ENCODE results near the gene LRRC23. TPM values are rescaled to one million over a fixed set of nuclear protein-coding genes. Genes with fewer than 3 reads are reported as not detected.

The LRRC23 gene
- total RNA-seq, 2 experiments from 2014 or later = 5.7 to 6.1 TPM

DNA sequence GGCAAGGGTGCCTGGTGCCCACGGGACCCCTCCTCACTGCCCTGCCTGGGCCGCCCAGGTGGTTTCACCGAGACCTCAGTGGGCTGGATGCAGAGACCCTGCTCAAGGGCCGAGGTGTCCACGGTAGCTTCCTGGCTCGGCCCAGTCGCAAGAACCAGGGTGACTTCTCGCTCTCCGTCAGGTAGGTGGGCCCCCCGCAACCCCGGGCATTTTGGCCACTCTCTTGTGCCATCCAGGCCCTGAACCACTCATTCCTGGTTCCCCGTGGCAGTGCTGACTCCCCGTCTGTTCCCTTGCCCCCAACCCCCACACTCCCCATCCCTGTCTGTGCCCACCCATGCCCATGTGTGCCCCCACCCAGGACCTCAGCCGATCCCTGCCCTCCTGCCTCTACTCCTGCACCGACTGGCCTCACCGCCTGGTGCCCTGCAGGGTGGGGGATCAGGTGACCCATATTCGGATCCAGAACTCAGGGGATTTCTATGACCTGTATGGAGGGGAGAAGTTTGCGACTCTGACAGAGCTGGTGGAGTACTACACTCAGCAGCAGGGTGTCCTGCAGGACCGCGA lies 47.0 kb downstream of the LRRC23 start:
- POLR2A ChIA-PET = interaction anchor here (0.9 to 11.8 kb wide), 12 partner anchors 8 to 157 kb away, joined by 3 to 1188 read pairs (median 8); partner anchors contain the start of genes ATN1, C12orf57, CDCA3 and EMG1
- H3K27me3 Mint-ChIP-seq = no peaks in the 10 kb centered on the region
- peak overlapping the region; percentile 94 for H3K4me3 Mint-ChIP-seq
- peak overlapping the region; percentile 99 for H3K27ac Mint-ChIP-seq
- peaks cover 79% of the 10 kb centered on the region for H3K4me1 Mint-ChIP-seq
- H3K36me3 Mint-ChIP-seq (ENCODE audit: low read depth) = peaks cover 51% of the 10 kb centered on the region
- CTCF ChIA-PET = interaction anchor here (0.8 to 11.2 kb wide), 10 partner anchors 8 to 162 kb away, joined by 3 to 465 read pairs (median 9); partner anchors contain the start of genes C12orf57, LPCAT3, RNU7-1 and SPSB2
- H3K9me3 Mint-ChIP-seq = no peaks in the 10 kb centered on the region
- DNase-seq = no peak

GRCh38 chr12:6952121-6952862 lies 47.7 kb downstream of the LRRC23 start:
- no peak for DNase-seq
- Mint-ChIP-seq H3K4me3 (peak overlapping the region; percentile 94), H3K27ac (peak overlapping the region; percentile 99), H3K9me3 (no peaks in the 10 kb centered on the region), H3K36me3 (ENCODE audit: low read depth) (peaks cover 58% of the 10 kb centered on the region), H3K27me3 (no peaks in the 10 kb centered on the region), H3K4me1 (peaks cover 79% of the 10 kb centered on the region)
- ChIA-PET CTCF (interaction anchor here (0.8 to 11.2 kb wide), 8 partner anchors 8 to 161 kb away, joined by 3 to 465 read pairs (median 10); partner anchors contain the start of genes C12orf57, RNU7-1 and SPSB2), POLR2A (interaction anchor here (0.8 to 11.8 kb wide), 11 partner anchors 8 to 229 kb away, joined by 3 to 1188 read pairs (median 9); partner anchors contain the start of genes ATN1, C12orf57, CDCA3 and COPS7A)

GRCh38 chr12:6952863-6953441 lies 48.3 kb downstream of the LRRC23 start:
- H3K9me3 Mint-ChIP-seq = no peaks in the 10 kb centered on the region
- peak overlapping the region; percentile 99 for H3K27ac Mint-ChIP-seq
- peaks cover 64% of the 10 kb centered on the region for H3K36me3 Mint-ChIP-seq (ENCODE audit: low read depth)
- H3K4me1 Mint-ChIP-seq = peaks cover 79% of the 10 kb centered on the region
- DNase-seq = no peak
- H3K27me3 Mint-ChIP-seq = no peaks in the 10 kb centered on the region
- H3K4me3 Mint-ChIP-seq = peak overlapping the region; percentile 94
- CTCF ChIA-PET = interaction anchor here (1.0 to 11.2 kb wide), 7 partner anchors 8 to 160 kb away, joined by 4 to 465 read pairs (median 11); partner anchors contain the start of genes C12orf57, RNU7-1 and SPSB2
- POLR2A ChIA-PET = interaction anchor here (0.8 to 11.8 kb wide), 10 partner anchors 7 to 229 kb away, joined by 3 to 1188 read pairs (median 9); partner anchors contain the start of genes ATN1, C12orf57, CDCA3 and COPS7A

DNA sequence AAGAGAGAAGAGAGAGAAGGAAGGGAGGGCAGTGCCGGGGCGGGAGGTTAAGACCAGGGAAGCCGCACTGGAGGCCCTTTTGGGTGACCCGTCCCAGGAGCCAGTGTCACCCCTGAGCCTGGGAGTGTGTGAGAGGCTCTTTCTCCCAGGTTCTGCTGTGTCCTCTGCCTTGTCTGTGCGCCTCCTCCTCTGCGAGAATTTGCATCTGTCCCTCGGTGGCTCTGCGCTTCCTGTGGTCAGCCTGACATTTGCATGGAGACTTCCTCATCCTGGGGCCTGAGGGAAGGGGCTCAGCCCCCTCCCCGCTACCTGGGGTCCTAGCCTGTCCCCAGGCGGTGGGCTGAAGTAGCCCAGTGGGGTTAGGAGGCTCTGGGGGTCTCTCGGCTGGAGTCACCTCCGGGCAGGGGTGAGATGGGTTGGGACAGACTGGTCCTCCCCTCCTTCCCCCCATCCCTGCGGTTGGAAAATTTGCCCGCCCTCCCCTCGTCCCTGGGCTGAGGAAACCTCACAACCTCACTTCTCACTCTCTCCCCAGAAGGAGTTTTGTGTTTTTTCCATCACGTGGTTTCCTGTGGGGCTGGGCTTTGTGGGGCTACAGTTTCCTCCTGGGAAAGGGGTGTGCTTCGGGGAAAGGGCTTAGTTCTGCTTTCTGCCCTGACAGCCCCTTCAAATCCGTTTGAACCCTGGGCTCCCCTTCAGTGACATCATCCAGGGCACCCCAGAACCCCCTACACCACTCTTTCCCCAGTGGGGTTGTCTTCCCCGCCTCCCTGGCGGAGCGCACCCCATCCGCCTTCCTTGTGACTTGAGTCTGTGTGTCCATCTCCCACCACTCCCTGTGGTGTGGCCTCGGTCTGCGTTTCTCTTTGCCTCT lies 49.1 kb downstream of the LRRC23 start:
- POLR2A ChIA-PET = interaction anchor here (0.8 to 13.2 kb wide), 13 partner anchors 6 to 155 kb away, joined by 3 to 1188 read pairs (median 5); partner anchors contain the start of genes ATN1, C12orf57, EMG1 and PHB2
- CTCF ChIA-PET = interaction anchor here (1.1 to 11.2 kb wide), 6 partner anchors 7 to 82 kb away, joined by 4 to 465 read pairs (median 10); partner anchors contain the start of genes C12orf57 and RNU7-1
- no peaks in the 10 kb centered on the region for H3K9me3 Mint-ChIP-seq
- peak overlapping the region; percentile 94 for H3K4me3 Mint-ChIP-seq
- H3K4me1 Mint-ChIP-seq = peaks cover 81% of the 10 kb centered on the region
- H3K36me3 Mint-ChIP-seq (ENCODE audit: low read depth) = peaks cover 72% of the 10 kb centered on the region
- H3K27me3 Mint-ChIP-seq = no peaks in the 10 kb centered on the region
- peak; percentile 84 for DNase-seq
- peak overlapping the region; percentile 99 for H3K27ac Mint-ChIP-seq

GRCh38 chr12:6954316-6955107 lies 49.9 kb downstream of the LRRC23 start:
- no peak for DNase-seq
- H3K4me3 Mint-ChIP-seq = peak overlapping the region; percentile 94
- H3K27ac Mint-ChIP-seq = peak overlapping the region; percentile 99
- ChIA-PET POLR2A (interaction anchor here (0.8 to 13.2 kb wide), 7 partner anchors 7 to 153 kb away, joined by 3 to 1188 read pairs (median 3); partner anchors contain the start of genes C12orf57, EMG1, PHB2 and PTPN6), CTCF (interaction anchor here (0.6 to 1.3 kb wide), 4 partner anchors 10 to 82 kb away, joined by 3 to 8 read pairs (median 5); no protein-coding TSS in a partner anchor)
- H3K4me1 Mint-ChIP-seq = peaks cover 82% of the 10 kb centered on the region
- peaks cover 80% of the 10 kb centered on the region for H3K36me3 Mint-ChIP-seq (ENCODE audit: low read depth)
- H3K9me3 Mint-ChIP-seq = no peaks in the 10 kb centered on the region
- H3K27me3 Mint-ChIP-seq = no peaks in the 10 kb centered on the region

DNA sequence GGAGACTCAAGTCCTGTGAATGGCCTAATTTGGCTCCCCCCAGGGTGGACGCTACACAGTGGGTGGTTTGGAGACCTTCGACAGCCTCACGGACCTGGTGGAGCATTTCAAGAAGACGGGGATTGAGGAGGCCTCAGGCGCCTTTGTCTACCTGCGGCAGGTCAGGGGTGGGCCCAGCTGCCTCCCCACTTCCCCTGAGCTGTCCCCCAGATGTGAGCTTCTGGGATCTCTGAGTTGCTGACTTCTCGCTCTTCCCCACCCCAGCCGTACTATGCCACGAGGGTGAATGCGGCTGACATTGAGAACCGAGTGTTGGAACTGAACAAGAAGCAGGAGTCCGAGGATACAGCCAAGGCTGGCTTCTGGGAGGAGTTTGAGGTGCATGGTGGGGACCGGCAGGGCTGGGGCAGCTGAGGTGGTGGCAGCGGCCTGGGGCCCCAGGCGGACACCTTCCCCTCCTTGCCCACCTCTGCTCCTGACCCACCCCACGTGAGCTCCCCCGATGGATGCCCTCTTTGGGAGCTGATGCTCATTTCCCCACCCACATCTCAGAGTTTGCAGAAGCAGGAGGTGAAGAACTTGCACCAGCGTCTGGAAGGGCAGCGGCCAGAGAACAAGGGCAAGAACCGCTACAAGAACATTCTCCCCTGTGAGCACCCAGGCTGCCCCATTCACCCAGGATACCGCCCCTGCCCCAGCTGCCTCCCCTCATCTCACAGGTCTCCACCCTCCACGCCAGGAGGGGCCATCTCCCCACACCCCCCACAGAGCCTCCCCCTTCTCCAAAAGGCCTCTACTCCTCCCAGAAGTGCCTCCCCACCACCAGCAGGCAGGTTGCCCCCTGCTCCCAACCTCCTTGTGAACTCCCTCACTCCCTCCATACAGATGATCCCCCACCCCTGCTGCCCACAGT lies 50.7 kb downstream of the LRRC23 start:
- Mint-ChIP-seq H3K9me3 (no peaks in the 10 kb centered on the region), H3K4me3 (peak overlapping the region; percentile 94), H3K27ac (peak overlapping the region; percentile 99), H3K36me3 (ENCODE audit: low read depth) (peaks cover 86% of the 10 kb centered on the region), H3K4me1 (peaks cover 83% of the 10 kb centered on the region), H3K27me3 (no peaks in the 10 kb centered on the region)
- ChIA-PET POLR2A (interaction anchor here (1.1 to 13.2 kb wide), 2 partner anchors 8 to 11 kb away, joined by 3 to 1188 read pairs; partner anchors contain the start of genes C12orf57, PTPN6 and RNU7-1), CTCF (interaction anchor here (0.6 to 12.2 kb wide), 3 partner anchors 7 to 17 kb away, joined by 3 to 465 read pairs (median 8); partner anchors contain the start of genes C12orf57, PTPN6 and RNU7-1)
- no peak for DNase-seq

GRCh38 chr12:6956021-6956727 lies 51.6 kb downstream of the LRRC23 start:
- CTCF ChIA-PET = interaction anchor here (1.4 to 12.2 kb wide), 2 partner anchors 8 to 152 kb away, joined by 4 to 465 read pairs; partner anchors contain the start of genes C12orf57, PTPN6 and RNU7-1
- peaks cover 84% of the 10 kb centered on the region for H3K4me1 Mint-ChIP-seq
- peaks cover 94% of the 10 kb centered on the region for H3K36me3 Mint-ChIP-seq (ENCODE audit: low read depth)
- POLR2A ChIA-PET = interaction anchor here (1.2 to 13.2 kb wide), 5 partner anchors 8 to 105 kb away, joined by 3 to 1188 read pairs (median 32); partner anchors contain the start of genes C12orf57, CDCA3, EMG1 and PHB2
- H3K4me3 Mint-ChIP-seq = peak overlapping the region; percentile 48
- H3K27ac Mint-ChIP-seq = peak overlapping the region; percentile 99
- no peaks in the 10 kb centered on the region for H3K27me3 Mint-ChIP-seq
- no peak for DNase-seq
- H3K9me3 Mint-ChIP-seq = no peaks in the 10 kb centered on the region

- peak; percentile 58 for DNase-seq
- Mint-ChIP-seq H3K27ac (peak overlapping the region; percentile 99), H3K9me3 (no peaks in the 10 kb centered on the region), H3K4me1 (peaks cover 95% of the 10 kb centered on the region), H3K4me3 (peak overlapping the region; percentile 48), H3K36me3 (ENCODE audit: low read depth) (peaks cover 96% of the 10 kb centered on the region), H3K27me3 (no peaks in the 10 kb centered on the region)
- POLR2A ChIA-PET = interaction anchor here (0.5 to 13.2 kb wide), 11 partner anchors 9 to 422 kb away, joined by 3 to 1188 read pairs (median 15); partner anchors contain the start of genes C12orf57, C1RL, CDCA3 and EMG1
- CTCF ChIA-PET = interaction anchor here (0.6 to 12.2 kb wide), 5 partner anchors 9 to 151 kb away, joined by 4 to 465 read pairs (median 7); partner anchors contain the start of genes C12orf57, PTPN6, RNU7-1 and SPSB2
These were observed 52.6 kb downstream of the LRRC23 start for GRCh38 chr12:6957151-6957701.

Measured in activated CD4-positive, alpha-beta memory T cell treated with anti-CD3 and anti-CD28 coated beads, Interleukin-2, amount 10 ng/mL, durations not matched to agents 7 days and 5 days (primary cell).